Activated CD8-positive, alpha-beta memory T cell treated with anti-CD3 and anti-CD28 coated beads, Interleukin-2, amount 10 ng/mL, durations not matched to agents 7 days and 5 days (primary cell): ENCODE measurements around the gene CNIH4. TPM values are rescaled to one million over a fixed set of nuclear protein-coding genes. Genes with fewer than 3 reads are reported as not detected.

Source experiments
- ATAC-seq: fragments of 150-1000 bp; cut with Tn5 transposase; one replicate; pipeline ENCODE4 v1.10.0; 2021; ENCODE audit warnings: moderate library complexity
- CTCF ChIA-PET: fragments of 350-600 bp; sonication (Branson Sonifier 250); formaldehyde crosslinking; loops from one replicate; lab custom pipeline; 2021; ENCODE audit warnings: antibody characterized with exemption; lab: Charles Lee
- DNase-seq: peaks from one replicate; pipeline ENCODE4 v3.0.0-alpha.2; 2020
- H3K27ac Mint-ChIP-seq: one replicate; pipeline ENCODE4 v1.8.0; 2021; ENCODE audit warnings: mild to moderate bottlenecking, mixed read lengths
- H3K27me3 Mint-ChIP-seq: one replicate; pipeline ENCODE4 v1.8.0; 2021; ENCODE audit warnings: mixed read lengths
- H3K36me3 Mint-ChIP-seq: one replicate; pipeline ENCODE4 v1.8.0; 2021; ENCODE audit warnings: mild to moderate bottlenecking, mixed read lengths
- H3K4me1 Mint-ChIP-seq: one replicate; pipeline ENCODE4 v1.8.0; 2021; ENCODE audit warnings: mixed read lengths
- H3K4me3 Mint-ChIP-seq: one replicate; pipeline ENCODE4 v1.8.0; 2021; ENCODE audit warnings: mild to moderate bottlenecking, moderate library complexity, mixed read lengths
- H3K9me3 Mint-ChIP-seq: one replicate; pipeline ENCODE4 v1.8.0; 2022; ENCODE audit warnings: low read depth, mixed read lengths
- total RNA-seq, 2 experiments: library from RNA; stranded (reverse); gene quantifications; one replicate each; pipeline ENCODE4 v1.2.3, GENCODE V29; 2021

The CNIH4 gene
- total RNA-seq, 2 experiments from 2014 or later = 45.5 to 46.2 TPM

DNA sequence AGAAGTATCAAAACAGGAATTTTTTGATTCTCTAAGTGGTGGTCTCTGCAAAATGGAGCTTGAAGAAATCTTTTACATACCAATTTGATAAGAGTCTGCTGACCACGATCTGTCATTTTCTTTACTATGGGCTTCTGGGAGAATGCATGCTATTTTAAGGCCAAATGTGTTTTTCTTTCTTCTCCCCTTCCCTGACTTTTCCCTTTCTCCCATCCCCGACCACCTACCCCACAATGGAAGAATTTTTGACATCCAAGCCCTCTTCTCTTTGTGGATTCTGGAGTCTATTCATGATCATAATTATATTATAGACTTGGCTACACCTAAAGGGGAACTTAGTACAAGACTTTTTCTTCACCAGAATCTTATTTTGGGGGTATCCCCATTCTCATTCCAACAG, 31.3 kb downstream of the CNIH4 start:
- no peak for ATAC-seq
- H3K27ac Mint-ChIP-seq = no peak overlapping the region

DNA sequence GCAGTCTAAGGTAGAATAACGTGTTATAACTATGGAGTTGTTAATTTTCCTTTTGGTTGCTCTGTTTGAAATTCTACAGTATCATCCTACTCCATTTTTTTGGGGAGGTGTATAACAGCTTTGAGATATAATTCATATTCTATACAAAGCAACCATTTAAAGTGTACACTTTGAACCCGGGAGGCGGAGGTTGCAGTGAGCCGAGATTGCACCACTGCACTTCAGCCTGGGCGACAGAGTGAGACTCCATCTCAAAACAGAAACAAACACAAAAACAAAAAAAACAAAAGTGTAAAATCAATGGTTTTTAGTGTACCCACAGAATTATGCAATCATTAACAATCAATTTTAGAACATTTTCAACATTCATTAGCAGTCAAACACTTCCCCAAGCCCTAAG, 33.8 kb downstream of the CNIH4 start:
- H3K4me3 Mint-ChIP-seq = no peak overlapping the region
- peaks cover 26% of the 10 kb centered on the region for H3K4me1 Mint-ChIP-seq
- no peaks in the 10 kb centered on the region for H3K9me3 Mint-ChIP-seq
- CTCF ChIA-PET = interaction anchor here (0.8 to 1.1 kb wide), 2 partner anchors 8 to 22 kb away, joined by 3 to 4 read pairs; no protein-coding TSS in a partner anchor
- no peak overlapping the region for H3K27ac Mint-ChIP-seq
- no peaks in the 10 kb centered on the region for H3K27me3 Mint-ChIP-seq
- ATAC-seq = no peak
- H3K36me3 Mint-ChIP-seq = peaks cover 68% of the 10 kb centered on the region
- DNase-seq = no peak

More for the DNA sequence above, 31.3 kb downstream of the CNIH4 start:
- no peak for DNase-seq
- Mint-ChIP-seq H3K27me3 (no peaks in the 10 kb centered on the region), H3K4me3 (no peak overlapping the region), H3K4me1 (peaks cover 27% of the 10 kb centered on the region), H3K9me3 (no peaks in the 10 kb centered on the region), H3K36me3 (peaks cover 66% of the 10 kb centered on the region)
- CTCF ChIA-PET = interaction anchor here (1.2 to 2.0 kb wide), 2 partner anchors 11 to 29 kb away, joined by 3 to 5 read pairs; no protein-coding TSS in a partner anchor

DNA sequence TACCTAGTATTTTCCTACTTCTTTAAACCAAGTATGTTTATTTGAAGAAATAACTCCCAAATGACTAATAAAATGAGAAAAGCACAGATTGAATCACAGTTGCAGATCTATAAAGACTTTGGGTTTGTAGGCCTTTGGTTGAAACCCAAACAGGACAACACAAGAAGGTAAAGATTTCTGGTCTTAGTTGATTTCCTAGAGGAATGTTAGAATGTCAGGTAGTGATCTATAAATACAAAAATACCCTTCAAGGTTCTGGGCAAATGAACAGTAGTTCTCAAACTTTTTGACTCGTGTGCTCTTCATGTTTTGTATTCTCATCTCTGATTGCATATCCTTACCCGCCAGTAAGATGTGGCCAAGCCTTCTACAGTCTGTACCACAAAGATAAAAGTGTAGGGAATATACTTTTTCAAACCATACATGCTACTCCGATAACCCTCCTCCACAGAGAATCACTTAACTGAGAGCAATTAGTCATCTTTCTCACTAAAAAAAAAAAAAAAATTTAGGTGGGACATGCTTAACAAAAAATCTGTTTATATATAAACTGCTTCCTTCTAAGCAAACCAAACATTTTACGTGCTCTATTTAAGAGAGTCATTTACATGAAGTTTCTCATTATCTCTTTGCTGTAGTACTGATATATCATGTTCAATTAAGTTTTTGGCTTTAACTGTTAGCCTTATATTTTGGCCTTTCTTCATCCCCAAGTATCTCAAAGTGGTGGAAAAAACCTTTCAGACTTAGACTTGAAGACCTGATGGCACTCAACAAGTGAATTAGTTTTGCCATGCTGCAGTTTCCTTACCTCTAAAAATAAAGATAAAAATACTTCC, 36.0 kb downstream of the CNIH4 start:
- Mint-ChIP-seq H3K9me3 (no peaks in the 10 kb centered on the region), H3K4me1 (peaks cover 23% of the 10 kb centered on the region), H3K4me3 (no peak overlapping the region), H3K27ac (peak overlapping the region; percentile 54), H3K27me3 (no peaks in the 10 kb centered on the region), H3K36me3 (peaks cover 74% of the 10 kb centered on the region)
- CTCF ChIA-PET = no interaction called here
- no peak for ATAC-seq
- DNase-seq = no peak

DNA sequence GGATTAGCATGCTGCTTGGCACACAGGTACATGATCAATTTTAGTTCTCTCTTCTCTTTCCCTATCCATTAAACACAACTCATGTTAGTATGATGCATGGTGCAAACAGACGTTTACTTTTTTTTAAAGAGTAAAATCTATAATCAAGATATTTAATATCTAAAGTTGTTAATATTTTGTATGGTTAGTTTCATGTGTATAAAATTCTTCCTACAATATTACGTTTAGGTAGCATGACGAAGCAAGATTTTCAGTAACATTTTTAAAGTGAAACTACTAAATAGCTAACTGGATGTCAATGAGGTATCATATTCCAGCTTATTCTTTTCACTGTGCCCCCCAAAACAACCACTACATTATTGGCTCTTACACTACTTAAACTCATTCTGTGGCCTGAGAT, 36.6 kb downstream of the CNIH4 start:
- H3K27ac Mint-ChIP-seq = no peak overlapping the region

DNA sequence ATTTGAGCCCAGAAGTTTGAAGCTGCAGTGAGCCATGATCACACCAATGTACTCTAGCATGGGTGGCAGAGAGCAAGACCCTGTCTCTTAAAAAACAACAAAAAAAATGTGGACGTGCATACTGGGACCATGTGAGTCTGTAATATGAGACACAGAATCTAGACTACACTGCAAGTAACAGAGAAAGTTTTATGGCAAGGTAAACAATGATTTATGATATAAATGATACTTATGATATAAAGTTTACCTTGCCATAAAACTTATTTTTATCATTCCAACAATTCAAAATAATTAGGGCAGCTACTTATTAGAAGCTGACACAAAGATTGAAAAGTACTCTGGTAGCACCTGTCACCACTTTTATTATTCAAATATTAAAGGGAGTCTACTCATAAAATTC, 43.2 kb downstream of the CNIH4 start:
- peaks cover 72% of the 10 kb centered on the region for H3K36me3 Mint-ChIP-seq
- H3K4me1 Mint-ChIP-seq = peaks cover 33% of the 10 kb centered on the region
- CTCF ChIA-PET = interaction anchor here (0.6 to 1.7 kb wide), 3 partner anchors 17 to 87 kb away, joined by 3 to 5 read pairs (median 3); no protein-coding TSS in a partner anchor
- ATAC-seq = no peak
- no peak overlapping the region for H3K27ac Mint-ChIP-seq
- H3K9me3 Mint-ChIP-seq = no peaks in the 10 kb centered on the region
- H3K27me3 Mint-ChIP-seq = no peaks in the 10 kb centered on the region
- H3K4me3 Mint-ChIP-seq = no peak overlapping the region
- no peak for DNase-seq

More for the DNA sequence above, 36.6 kb downstream of the CNIH4 start:
- Mint-ChIP-seq H3K9me3 (no peaks in the 10 kb centered on the region), H3K36me3 (peaks cover 75% of the 10 kb centered on the region), H3K4me1 (peaks cover 18% of the 10 kb centered on the region), H3K27me3 (no peaks in the 10 kb centered on the region), H3K4me3 (no peak overlapping the region)
- ATAC-seq (no peak), DNase-seq (no peak)
- CTCF ChIA-PET = no interaction called here

DNA sequence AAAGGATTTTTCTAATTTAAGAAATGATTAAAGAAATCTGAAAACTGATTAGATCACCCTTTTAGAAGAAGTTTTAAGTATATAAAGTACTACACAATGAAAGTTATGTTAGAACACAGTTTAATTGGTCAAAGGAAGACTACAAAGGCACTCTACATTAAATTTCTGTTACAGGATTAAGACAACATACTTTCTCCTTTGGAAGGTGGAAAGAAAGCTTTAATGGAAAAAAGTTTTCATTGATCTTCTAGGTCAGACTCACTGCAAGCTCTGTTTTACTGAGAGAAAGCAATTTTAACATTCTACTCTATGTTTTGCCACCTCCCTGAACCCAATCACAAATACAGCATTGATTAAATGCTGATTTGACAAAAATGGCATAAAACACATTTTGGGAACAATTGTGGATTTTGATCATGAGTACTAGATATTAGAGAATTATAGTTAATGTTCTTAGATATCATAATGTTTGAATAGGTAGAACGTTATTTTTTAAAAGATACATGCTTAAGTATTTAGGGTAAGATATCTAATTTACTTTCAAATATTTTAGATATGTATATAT, 45.9 kb downstream of the CNIH4 start:
- Mint-ChIP-seq H3K36me3 (peaks cover 67% of the 10 kb centered on the region), H3K27ac (no peak overlapping the region), H3K4me1 (peaks cover 30% of the 10 kb centered on the region)

DNA sequence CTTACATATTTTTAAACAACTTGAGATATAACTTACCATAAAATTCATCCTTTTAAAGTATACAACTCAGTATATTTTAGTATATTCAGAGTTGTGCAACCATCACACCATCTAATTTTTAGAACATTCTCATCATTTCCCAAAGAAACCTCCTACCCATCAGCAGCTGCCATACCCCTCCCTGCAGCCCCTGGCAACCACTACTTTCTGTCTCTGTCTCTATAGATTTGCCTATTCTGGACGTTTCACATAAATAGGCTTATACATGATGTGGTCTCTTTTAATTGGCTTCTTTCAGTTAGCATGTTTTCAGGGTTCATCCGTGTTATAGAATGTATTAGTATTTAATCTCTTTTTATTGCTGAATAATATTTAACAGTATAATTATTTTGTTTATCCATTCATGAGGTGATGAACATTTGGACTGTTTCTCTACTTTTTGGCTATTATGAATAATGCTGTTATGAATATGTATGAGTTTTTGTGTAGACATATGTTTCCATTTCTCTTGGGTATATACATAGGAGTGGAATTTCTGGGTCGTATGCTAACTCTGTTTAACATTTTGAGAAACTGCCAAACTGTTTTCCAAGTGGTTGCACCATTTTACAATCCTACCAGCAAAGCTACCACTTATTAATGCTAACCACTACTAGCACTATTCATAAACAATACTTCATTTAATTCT, 48.4 kb downstream of the CNIH4 start:
- CTCF ChIA-PET = interaction anchor here (0.8 to 1.8 kb wide), 4 partner anchors 10 to 52 kb away, joined by 4 to 6 read pairs (median 4); no protein-coding TSS in a partner anchor
- H3K27ac Mint-ChIP-seq = peak overlapping the region; percentile 46
- H3K27me3 Mint-ChIP-seq = no peaks in the 10 kb centered on the region

More for the DNA sequence above, 45.9 kb downstream of the CNIH4 start:
- no peak for DNase-seq
- no peak overlapping the region for H3K4me3 Mint-ChIP-seq
- no peak for ATAC-seq
- H3K27me3 Mint-ChIP-seq = no peaks in the 10 kb centered on the region
- no peaks in the 10 kb centered on the region for H3K9me3 Mint-ChIP-seq
- CTCF ChIA-PET = interaction anchor here (1.3 to 1.5 kb wide), 2 partner anchors 18 to 21 kb away, joined by 3 read pairs; no protein-coding TSS in a partner anchor

DNA sequence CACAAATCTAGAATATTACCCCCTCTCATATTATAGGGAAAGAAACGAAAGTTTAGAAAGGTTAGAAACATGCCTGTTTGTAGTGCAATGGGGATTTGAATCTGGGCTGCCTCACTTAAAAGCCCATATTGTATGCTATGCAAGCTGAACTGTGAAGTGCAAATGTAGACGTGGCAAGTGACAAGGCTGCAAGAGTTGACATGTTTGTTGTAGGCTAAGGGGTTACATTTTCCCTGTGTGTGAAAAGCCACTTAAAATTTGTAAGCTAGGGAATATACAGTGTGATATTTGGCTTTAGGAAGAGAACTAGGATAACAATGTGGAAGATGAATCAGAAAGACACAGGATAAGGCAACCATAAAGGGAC, 48.9 kb downstream of the CNIH4 start:
- Mint-ChIP-seq H3K36me3 (peaks cover 57% of the 10 kb centered on the region), H3K4me1 (peaks cover 28% of the 10 kb centered on the region), H3K4me3 (no peak overlapping the region), H3K9me3 (no peaks in the 10 kb centered on the region), H3K27me3 (no peaks in the 10 kb centered on the region), H3K27ac (no peak overlapping the region)
- ATAC-seq (no peak), DNase-seq (no peak)
- CTCF ChIA-PET = interaction anchor here (1.6 kb wide), 1 partner anchor 51 kb away, joined by 4 read pairs; no protein-coding TSS in a partner anchor

More for the DNA sequence above, 48.4 kb downstream of the CNIH4 start:
- H3K4me3 Mint-ChIP-seq = no peak overlapping the region
- H3K36me3 Mint-ChIP-seq = peaks cover 58% of the 10 kb centered on the region
- ATAC-seq (no peak), DNase-seq (no peak)
- H3K4me1 Mint-ChIP-seq = peaks cover 29% of the 10 kb centered on the region
- H3K9me3 Mint-ChIP-seq = no peaks in the 10 kb centered on the region

DNA sequence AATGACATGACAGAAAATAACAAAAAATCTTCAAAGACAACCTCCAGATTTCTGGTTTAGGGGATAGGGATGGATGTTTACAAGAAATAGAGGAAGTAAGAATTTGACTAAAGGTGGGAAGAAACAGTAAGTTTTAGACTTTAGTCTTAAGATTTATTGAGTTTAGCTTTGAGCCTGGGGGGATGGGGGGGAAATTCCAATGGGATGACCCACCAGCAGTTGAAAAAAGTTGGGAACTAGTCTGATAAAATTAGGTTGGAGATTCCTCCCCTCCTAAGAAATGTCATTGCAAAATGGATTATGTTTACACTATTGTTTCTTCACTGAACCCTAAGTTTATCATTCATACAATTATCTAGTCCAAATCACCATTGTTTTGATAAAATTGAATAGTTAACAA, 49.5 kb downstream of the CNIH4 start:
- H3K4me3 Mint-ChIP-seq = no peak overlapping the region
- peaks cover 22% of the 10 kb centered on the region for H3K4me1 Mint-ChIP-seq
- DNase-seq = no peak
- H3K27me3 Mint-ChIP-seq = no peaks in the 10 kb centered on the region
- no peak overlapping the region for H3K27ac Mint-ChIP-seq
- CTCF ChIA-PET = interaction anchor here (1.6 kb wide), 1 partner anchor 51 kb away, joined by 4 read pairs; no protein-coding TSS in a partner anchor
- H3K36me3 Mint-ChIP-seq = peaks cover 55% of the 10 kb centered on the region
- H3K9me3 Mint-ChIP-seq = no peaks in the 10 kb centered on the region
- no peak for ATAC-seq

DNA sequence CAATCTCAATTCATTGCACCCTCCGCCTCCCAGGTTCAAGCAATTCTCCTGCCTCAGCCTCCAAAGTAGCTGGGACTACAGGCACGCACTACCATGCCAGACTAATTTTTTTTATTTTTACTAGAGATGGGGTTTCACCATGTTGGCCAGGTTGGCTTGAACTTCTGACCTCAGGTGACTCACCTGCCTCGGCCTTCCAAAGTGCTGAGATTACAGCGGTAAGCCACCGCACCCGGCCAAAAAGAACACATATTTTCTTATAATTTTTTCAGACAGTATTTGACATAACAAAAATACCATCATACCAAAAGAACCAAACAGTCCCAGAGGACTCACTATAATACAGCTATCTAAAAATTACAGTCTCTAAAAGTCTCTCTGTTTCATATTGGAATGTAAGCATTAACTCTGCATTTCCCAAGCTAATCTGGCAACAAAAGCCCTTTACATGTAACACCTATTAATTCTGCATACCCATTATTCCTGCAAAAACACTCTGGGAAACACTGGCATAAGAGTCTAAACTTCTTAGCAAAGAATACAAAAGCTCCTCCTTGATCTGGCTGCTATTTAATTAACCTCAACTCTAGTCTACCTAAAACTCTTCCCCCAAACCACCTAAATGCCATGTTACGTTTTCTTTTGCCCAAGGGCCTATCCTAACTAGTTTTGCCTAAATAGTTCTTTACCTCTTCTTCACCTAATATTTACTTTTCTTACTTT, 51.1 kb downstream of the CNIH4 start:
- Mint-ChIP-seq H3K27ac (no peak overlapping the region), H3K4me3 (no peak overlapping the region), H3K4me1 (peaks cover 19% of the 10 kb centered on the region), H3K27me3 (no peaks in the 10 kb centered on the region), H3K9me3 (no peaks in the 10 kb centered on the region), H3K36me3 (peaks cover 57% of the 10 kb centered on the region)
- DNase-seq (no peak), ATAC-seq (no peak)
- CTCF ChIA-PET = interaction anchor here (1.0 kb wide), 1 partner anchor 50 kb away, joined by 3 read pairs; no protein-coding TSS in a partner anchor

DNA sequence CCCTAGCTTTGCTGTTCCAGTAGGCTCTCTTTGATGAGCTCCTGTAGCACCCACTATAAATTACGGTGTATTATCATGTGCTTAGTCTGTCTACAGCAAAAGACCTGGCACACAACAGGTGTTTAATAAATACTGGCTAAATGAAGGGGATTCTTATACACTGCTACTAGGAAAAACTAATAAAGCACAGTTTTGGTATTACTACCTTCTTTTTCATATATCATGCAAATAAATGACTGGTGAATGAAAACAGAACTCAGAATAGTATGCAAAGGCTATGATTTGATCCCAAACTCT, 51.6 kb downstream of the CNIH4 start:
- no peak overlapping the region for H3K27ac Mint-ChIP-seq
- peaks cover 60% of the 10 kb centered on the region for H3K36me3 Mint-ChIP-seq
- H3K9me3 Mint-ChIP-seq = no peaks in the 10 kb centered on the region
- CTCF ChIA-PET = interaction anchor here (1.0 kb wide), 1 partner anchor 49 kb away, joined by 3 read pairs; no protein-coding TSS in a partner anchor
- ATAC-seq (no peak), DNase-seq (no peak)
- no peaks in the 10 kb centered on the region for H3K27me3 Mint-ChIP-seq
- H3K4me3 Mint-ChIP-seq = no peak overlapping the region
- H3K4me1 Mint-ChIP-seq = peaks cover 18% of the 10 kb centered on the region

DNA sequence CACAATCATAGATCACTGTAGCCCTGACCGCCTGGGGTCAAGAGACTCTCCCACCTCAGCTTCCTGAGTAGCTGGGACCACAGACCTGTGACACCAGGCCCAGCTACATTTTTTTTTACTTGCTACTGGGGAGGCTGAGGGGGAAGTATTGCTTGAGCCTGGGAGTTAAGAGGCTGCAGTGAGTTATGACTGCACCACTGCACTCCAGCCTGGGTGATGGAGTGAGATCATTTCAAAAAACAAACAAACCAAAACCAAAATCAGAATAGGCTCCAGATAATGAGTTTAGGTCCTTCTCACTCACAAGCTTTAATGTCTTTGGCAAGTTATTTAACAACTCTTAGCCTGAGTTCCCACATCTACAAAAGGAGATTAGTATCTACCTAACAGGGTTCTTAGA, 55.1 kb downstream of the CNIH4 start:
- H3K9me3 Mint-ChIP-seq = no peaks in the 10 kb centered on the region
- H3K4me1 Mint-ChIP-seq = peaks cover 18% of the 10 kb centered on the region
- H3K4me3 Mint-ChIP-seq = no peak overlapping the region
- H3K27me3 Mint-ChIP-seq = no peaks in the 10 kb centered on the region
- DNase-seq (peak; percentile 48), ATAC-seq (peak; percentile 64)
- peaks cover 41% of the 10 kb centered on the region for H3K36me3 Mint-ChIP-seq
- peak overlapping the region; percentile 56 for H3K27ac Mint-ChIP-seq
- CTCF ChIA-PET = interaction anchor here (0.9 to 1.5 kb wide), 2 partner anchors 19 to 22 kb away, joined by 3 to 4 read pairs; no protein-coding TSS in a partner anchor
